Smooth muscle cell of the brain vasculature (primary cell): Measurements from ENCODE around the gene ZNRF2.
"Not testable (repeated sequence)": the region's sequence is repeated elsewhere in the genome, so short reads cannot be mapped to it uniquely, and the experiment has no call there.

ENCODE experiments used
- DNase-seq: peaks from one replicate; pipeline ENCODE4 v3.0.0-alpha.2; 2012; ENCODE audit warnings: low read depth, low spot score

ZNRF2 gene

DNA sequence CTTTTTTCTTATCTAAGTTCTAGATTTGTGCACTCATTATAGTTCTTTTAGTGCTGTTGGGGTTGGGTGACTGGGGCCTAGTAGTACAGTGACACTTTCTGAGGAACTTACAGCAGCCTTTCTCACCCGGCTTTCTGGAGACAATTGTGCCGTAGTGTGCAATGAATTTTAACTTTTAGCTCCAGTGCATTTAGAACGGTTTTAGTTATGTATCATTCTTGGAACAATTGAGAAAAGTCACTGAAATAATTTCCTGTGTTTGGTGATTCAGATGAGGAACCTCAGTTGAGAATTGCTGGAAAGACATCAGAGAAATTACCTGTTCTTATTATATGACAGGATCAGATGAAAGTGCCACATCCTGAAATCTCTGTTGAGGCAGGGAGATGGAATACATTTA lies 3.2 kb downstream of the ZNRF2 start:
- DNase-seq, result not testable (repeated sequence)

DNA sequence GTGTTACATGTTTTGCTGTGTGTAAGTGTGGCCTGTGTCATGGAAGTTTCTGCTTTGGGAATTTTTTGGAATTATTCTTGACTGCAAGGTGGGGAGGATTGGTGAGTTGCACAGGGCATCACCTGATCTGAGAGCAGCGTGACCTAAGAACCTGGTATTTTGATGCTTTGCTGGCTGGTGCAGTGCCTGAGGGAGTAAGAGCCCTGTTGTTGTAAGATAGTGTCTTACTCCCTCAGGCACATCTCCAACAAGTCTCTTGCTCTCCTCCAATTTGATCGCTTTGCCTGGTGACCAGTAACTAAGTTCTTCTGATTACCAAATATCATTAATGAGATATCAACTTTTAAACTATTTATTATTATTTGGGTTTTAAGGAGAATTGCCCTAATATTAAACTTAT lies 5.2 kb downstream of the ZNRF2 start:
- not testable (repeated sequence) for DNase-seq

DNA sequence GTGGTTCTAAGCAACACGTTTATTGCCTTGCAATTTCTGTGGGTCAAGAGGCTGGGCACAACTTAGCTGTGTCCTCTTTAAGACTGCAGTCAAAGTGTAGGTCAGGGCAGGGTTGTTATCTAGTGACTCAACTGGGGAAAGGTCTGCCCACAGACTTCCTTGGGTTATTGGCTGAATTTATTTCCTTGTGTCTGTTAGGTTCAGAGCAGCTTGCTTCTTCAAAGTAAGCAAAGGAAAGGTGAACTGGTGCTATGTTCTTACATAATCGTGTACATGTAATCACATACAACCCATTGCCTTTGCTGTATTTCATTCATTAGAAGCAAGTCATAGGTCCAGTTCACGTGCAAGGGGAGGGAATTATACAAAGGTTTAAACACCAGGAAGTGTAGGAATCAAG lies 5.9 kb downstream of the ZNRF2 start:
- DNase-seq, result not testable (repeated sequence)

DNA sequence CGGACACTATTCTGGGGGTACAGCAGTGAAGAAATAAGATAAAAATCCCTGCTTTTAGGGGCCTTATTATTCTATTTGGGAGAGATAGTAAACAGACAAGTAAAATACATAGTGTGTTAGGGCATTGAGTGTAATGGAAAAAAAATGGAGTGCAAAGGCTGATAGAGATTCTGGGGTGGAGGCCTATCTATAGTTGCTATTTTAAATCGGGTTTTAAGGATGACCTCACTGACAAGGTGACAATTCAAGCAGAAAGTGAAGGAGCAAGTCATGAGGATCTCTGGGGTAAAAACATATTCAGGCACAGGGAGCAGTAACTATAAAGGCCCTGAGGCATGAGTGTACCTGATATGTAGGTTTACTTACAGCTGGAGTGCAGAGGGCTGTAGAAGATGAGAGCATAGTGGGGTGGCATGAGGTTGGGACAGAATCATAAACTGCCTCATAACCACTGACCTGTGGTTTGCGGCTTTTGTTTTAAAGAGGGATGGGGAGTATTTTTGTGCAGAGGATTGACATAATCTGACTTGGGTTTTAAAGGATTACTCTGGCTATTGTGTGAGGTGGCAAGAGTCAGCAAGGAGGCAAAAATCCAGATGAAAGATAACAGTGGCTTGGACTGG lies 8.1 kb downstream of the ZNRF2 start:
- not testable (repeated sequence) for DNase-seq

DNA sequence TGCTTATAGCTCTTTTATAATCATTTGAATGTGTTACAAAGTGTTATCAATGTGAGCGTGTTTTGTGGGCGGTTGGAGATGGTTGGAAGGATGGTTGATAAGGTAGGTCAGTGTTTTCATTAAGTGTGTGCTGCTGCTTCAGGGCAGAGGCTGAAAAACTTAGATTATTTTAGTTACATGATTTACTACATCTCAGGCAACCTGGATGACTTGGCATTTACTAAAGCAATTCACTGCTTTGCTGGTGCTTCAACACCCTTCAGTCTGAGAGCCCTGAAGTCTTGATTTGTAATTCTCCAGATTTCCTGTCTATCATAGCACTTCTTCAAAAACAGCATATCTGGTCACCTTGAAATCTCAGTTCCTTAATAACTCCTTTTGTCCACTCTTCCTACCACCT lies 11.9 kb downstream of the ZNRF2 start:
- DNase-seq, result not testable (repeated sequence)

- not testable (repeated sequence) for DNase-seq
Measured at GRCh38 chr7:30297499-30297898, 13.1 kb downstream of the ZNRF2 start.

DNA sequence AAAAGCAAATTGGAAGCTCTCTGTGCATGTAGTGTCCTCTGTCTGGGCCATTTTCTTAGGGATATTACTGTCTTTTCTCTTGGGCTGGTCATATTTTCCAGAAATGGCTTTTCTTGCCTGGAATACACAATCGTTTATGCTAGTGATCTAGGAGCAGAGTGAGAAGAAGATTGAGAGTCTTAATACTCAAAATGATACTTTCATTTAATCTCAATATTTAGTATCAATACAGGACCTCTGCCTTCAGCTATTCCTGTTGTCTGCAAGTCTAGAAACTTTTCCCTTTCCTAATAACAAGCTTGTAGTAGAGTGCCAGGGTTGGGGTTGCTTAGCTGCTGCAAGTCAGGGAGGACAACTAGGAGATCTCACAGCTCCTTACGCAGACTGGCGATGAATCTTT lies 14.0 kb downstream of the ZNRF2 start:
- not testable (repeated sequence) for DNase-seq

DNA sequence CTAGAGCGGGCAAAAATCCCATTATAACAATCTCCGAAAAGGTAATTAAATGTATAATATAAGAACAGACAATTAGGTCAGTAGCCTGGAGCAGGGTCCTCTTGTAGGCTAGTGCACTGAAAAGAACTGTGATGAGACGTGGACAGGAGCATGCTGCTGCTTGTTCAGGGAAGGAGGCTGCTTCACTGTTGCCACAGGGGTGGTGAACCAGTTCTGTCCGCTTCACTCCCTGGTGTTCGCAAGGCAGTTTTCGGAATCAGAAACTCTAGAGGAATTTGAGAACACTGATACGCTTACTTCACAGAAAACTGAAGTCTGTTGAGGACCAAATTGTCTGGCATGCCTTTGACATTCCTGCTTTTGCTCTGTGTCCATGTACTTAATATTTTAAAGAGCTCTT lies 17.4 kb downstream of the ZNRF2 start:
- DNase-seq, result no peak

- DNase-seq, result no peak
Measured at GRCh38 chr7:30302656-30303311, 18.4 kb downstream of the ZNRF2 start.

DNA sequence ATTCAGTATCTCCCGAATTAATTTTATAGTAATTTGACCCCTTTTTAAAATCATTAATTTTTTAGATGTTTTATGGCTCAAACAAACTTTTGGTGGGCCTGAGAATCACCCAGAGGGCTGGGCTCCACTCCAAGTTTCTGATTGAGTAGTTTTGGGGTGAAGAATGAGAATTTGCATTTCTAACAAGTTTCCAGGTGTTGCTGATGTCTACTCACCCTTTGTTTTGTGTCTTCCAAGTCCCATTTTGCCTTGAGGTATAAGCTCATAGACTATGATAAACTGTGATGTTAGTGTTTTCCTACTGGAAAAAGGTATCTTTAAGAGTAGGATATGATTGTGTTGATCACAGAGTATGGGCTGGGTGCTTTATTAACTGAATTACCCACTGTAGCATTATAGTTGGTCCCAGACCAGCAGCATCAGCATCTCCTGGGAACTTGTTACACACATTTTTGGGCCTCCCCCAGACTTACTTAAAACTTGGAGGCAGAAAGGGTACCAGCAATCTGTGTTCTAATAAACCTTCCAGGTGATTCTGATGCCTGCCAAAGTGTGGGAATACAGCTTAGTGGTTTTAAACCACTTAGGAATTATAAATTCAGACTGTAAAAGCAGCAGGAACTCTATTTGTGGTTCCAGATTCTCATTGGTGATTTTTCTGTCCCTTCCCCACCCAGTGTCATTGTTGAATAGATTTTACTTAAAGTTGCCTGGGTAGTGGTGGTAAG lies 19.1 kb downstream of the ZNRF2 start:
- no peak for DNase-seq

DNA sequence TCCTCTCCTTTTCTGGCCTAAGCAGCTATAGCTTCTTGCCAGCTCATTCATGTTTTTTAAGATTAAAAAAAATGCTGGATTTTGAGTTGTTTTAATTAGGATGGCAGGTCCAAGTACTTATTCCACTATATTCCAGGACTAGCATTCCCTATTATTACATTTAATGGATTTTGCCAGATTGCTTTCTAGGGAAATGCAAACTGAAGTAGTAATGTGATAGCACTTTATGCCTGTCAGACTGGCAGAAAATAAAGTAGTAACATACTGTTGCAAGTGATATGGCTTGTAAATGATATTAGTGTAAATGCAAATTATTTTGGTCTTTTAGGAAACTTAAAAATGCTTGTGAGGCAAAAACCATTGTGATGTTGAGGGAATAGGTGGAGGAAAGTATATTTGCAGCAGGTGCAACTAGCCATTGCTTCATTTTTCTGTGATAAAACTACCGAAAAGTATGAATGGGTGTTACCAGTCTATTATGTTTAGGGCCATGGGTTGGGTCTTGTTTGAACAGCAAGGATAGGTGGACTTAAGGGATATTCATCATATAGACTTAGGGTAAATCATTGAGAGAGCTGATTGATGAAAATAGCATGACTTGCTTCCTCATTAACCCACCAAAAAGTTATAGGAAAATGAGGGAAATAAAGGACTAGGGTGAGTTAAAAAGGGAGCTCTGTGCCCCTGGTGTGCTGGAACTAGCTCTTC lies 19.9 kb downstream of the ZNRF2 start:
- no peak for DNase-seq

DNA sequence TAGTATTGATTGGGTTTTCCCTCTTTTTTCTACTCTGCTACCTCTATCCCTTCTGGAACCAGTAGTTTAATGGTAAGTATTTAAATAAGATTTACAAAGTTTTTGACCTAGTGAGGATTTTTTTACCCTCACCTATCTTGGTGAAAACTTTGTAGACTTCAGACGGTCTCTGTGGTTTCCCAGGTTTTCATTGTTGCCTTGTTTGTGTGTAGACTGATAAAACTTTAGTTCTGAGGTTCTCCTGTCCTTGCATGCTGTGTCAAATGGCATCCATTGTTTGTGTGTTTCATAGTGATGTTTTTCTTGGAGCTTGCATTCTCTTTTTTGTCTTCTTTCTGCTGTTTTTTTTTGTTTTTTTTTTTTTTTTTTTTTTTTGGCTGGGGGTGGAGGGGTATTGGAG lies 22.6 kb downstream of the ZNRF2 start:
- no peak for DNase-seq

DNA sequence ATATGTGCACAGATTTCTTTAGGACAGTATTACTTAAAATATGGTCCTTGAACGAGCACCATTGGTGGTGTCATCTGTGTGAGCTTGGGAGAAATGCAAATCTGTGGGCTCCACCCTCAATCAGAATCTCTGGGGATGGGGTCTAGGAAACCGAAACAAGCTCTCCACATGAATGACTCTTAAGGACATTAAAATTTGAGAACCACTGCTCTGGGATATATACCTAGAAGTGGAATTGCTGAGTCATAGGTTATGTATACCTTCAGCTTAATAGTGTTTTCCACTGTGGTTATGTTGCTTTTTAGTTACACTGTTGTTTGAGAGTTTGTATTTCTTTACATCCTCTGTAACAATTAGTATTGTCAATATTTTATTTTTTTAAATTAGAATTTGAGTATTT lies 24.0 kb downstream of the ZNRF2 start:
- DNase-seq, result no peak

DNA sequence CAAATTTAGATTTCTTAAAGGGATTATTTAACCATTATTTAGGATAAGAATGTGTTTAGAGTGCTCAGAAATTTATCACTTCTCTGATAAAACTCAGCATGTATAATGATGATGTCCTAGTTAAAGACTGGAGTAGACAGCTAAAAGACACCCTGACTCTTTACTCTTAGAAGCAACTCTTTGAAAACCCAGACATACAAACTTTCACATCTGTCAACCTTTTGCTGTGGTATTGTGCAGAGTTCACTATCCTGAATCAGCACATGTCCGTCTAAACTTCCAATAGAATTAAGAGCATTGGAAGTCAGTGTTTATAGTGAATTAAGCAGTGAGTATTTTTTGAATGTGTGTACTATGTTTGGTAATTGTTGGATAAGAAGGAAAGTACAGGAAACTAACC lies 24.9 kb downstream of the ZNRF2 start:
- DNase-seq, result no peak

DNA sequence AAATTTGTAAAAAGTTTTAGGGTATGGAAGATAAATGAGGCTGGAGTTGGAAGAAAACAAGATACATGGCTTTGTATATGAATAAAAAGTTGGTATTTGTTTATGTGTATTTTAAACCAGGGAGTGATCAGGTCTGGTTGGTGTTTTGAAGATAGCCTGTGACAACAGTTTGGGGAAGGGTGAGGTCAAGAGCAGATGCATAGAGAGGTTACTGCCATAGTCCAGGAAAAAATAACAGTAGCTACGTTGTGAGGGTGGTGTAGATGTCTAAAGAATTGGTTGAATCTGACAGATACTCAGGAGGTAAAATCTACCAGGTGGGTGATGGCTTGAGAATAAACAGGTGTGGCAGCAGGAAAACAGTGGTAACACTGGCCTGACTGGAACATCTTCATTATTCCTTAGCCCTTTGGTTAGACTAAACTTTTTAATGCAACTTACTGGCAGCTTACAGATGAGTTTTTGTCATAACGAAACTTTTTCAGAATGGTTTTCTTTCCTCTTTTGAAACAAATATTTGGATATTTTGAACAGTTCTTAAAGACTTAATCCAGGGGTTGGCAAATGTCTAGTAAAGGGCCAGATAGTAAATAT lies 25.5 kb downstream of the ZNRF2 start:
- no peak for DNase-seq

- DNase-seq, result no peak
Measured at GRCh38 chr7:30310674-30311362, 26.4 kb downstream of the ZNRF2 start.

DNA sequence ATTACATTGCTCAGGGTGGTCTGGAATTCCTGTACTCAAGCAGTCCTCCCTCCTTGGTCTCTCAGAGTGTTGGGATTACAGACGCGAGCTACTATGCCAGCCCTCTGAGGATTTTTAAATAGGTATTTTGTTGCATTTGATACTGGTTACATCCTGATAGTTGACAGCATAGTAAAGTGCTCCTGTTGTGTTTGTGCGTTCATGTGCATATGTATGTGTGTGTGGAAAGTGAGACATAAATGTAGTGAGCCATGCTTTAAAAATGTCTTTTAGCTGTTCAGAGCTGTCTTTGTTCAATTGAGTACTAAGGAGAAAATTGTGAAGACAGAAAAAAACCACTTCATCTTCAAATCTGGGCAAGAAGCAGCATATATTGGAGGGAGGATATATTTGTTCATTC lies 27.8 kb downstream of the ZNRF2 start:
- no peak for DNase-seq

- no peak for DNase-seq
Measured at GRCh38 chr7:30313348-30313747, 29.0 kb downstream of the ZNRF2 start.

DNA sequence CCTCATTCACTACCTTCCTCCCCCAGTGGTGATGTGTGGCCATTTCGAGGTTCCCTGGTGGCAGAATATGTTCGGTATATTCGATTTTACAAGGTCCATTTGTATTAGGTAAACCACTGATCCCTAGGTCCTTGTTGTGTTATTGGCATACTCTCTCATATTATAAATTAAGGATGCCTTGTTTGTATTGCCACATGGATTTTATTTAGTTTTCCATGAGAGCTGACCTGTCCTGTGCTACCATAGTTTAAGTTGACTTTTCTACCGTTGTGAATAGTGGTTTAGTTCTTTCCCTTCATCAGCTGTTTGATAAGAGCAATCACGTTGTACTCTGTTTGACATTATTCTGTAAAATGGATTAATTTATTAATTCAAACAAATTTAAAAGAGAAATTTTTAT lies 29.4 kb downstream of the ZNRF2 start:
- no peak for DNase-seq

DNA sequence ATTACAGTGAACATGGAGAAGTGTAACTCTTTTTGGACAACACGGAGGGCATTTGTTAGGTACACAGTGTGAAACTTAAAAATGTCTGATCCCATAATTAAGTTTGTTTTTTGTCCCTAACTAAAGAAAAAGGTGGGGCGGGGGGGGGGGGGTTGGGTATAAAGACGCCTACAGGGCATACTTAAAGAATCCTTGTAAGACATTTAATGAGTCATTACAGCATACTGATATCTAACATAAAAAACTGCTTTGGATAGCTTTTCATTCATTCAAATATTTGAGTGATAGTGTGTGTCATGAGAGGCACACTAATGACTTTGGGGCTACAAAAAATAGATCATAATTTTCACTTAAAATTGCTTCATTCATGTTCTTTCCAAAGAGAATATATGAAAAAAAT lies 31.2 kb downstream of the ZNRF2 start:
- DNase-seq, result no peak

GRCh38 chr7:30320392-30320791 lies 36.0 kb downstream of the ZNRF2 start:
- DNase-seq, result no peak
